Measurements from ENCODE around the gene CRABP2. TPM values are rescaled to one million over a fixed set of nuclear protein-coding genes. Genes with fewer than 3 reads are reported as not detected.

The CRABP2 gene
- polyA plus RNA-seq, 1 donor = 314 TPM

GRCh38 chr1:156741481-156741983 lies 36.1 kb upstream of the CRABP2 start:
- DNase-seq = no peak

DNA sequence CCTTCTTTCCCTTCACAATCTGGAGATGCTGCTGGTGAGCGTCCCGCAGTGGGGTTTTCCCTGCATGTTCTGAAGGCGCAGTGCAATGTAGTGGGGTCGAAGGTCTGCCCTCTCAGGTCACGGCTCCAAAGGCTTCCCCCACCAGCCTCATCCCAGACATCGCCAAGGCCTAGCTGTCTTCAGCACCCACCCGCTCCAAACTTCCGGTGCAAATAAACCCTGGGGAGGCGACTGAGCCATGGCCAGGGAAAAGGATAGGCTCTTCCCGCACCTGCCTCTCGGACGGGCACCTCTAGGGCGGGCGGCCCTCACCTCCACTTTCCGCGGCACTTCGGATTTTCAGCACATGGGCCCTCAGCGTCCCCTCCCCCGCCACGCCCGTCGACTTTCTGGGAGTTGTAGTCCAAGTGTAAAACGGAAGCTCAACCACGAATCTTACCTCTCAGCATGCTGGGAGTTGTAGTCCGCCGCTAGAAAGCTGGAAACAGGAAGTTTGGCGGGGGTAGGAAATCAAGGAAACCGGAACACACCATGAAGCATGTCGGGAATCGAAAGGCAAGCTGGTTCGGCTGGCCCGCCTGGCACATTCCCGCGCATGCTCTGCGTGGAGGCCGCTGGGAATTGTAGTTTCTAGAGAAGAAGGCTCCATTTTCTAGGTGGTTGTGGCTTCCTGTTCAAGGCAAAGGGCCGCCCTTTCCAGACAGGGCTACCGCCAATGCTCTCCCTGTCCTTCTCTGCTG lies 35.5 kb upstream of the CRABP2 start, which contains the start of gene MRPL24:
TSS of gene MRPL24 (minus strand) at position 348 of the 740 bp plus-strand sequence. CDS start 2,384 bp downstream, outside the sequence.
- DNase-seq = peak; percentile 97

DNA sequence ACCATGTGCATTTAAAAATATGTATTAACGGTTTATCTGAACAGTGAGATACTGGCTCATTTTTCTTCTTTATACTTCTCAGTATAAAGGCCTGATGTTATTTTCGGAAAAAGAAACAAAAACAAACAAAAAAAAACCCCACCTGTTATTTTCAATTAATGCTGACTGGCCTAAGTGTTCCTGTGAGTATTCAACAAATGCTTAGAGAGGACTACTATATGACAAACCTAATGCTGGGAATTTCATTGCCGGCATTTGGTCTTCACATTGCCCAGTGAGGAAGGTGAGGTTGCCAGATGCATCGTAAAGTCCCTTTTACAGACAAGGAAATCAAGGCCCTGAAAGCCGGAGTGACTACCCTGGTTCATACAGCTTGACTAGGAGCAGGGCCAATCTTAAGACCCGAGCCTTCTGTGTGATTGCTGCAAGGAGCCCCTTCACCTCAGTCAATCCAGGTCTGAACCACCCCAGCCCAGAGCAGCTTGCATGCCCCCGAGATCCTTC lies 34.9 kb upstream of the CRABP2 start:
- no peak for DNase-seq

DNA sequence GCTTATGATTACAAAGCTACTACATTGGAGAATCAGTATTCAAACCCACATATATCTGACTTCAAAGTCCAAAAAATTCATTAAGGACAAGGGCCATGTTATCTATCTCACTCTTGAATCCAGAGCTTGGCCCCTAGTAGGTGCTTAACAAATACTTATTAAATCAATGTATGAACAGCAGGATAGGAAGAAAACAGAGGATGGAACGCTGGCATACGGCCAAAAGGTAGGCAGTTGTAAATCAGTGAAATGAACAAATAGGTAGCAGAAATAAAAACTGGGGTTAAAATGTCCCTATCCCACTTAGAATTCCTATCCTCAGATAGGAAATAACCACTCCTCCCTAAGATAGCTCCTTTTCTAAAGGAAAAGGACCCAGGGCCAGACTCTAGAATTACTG lies 33.5 kb upstream of the CRABP2 start:
- no peak for DNase-seq

DNA sequence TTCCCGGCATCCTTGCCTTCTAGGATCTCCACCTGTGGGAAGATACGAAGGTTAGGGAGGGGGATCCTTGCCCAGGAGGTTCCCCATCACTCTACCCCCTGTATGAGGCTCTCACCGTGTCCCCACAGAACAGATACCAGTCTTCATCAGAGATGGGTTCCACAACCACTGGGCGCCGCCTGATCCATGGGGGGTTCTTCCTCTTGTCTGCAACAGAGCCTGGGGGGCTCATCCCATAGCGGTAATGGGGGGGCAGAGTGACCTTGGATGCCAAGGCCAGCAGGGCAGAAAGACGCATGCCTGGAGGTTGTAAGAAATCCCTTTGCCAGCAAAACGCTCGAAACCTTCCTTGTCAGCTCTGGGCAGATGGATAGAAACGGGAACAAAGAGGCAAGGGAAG lies 33.0 kb upstream of the CRABP2 start:
- DNase-seq = no peak

DNA sequence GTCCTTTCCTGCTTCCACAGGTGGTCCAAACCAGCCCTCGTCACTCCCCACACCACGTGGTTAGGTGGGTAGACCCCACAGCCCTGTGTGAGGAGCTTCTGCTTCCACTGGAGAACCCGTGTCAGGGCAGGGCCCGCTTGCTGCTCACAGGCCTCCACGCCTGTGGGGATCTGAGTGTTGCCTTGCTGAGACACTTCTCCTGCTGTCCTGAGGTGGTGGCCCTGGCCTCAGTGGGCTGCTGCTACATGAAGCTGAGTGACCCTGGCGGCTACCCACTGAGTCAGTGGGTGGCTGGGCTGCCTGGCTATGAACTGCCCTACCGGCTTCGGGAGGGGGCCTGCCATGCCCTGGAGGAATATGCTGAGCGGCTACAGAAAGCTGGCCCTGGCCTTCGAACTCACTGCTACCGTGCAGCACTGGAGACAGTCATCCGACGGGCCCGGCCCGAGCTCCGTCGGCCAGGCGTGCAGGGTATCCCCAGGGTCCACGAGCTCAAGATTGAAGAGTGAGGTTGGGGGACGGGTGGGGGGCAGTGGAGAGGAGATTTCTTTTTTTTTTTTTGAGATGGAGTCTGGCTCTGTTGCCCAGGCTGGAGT lies 28.7 kb upstream of the CRABP2 start:
- DNase-seq = no peak

DNA sequence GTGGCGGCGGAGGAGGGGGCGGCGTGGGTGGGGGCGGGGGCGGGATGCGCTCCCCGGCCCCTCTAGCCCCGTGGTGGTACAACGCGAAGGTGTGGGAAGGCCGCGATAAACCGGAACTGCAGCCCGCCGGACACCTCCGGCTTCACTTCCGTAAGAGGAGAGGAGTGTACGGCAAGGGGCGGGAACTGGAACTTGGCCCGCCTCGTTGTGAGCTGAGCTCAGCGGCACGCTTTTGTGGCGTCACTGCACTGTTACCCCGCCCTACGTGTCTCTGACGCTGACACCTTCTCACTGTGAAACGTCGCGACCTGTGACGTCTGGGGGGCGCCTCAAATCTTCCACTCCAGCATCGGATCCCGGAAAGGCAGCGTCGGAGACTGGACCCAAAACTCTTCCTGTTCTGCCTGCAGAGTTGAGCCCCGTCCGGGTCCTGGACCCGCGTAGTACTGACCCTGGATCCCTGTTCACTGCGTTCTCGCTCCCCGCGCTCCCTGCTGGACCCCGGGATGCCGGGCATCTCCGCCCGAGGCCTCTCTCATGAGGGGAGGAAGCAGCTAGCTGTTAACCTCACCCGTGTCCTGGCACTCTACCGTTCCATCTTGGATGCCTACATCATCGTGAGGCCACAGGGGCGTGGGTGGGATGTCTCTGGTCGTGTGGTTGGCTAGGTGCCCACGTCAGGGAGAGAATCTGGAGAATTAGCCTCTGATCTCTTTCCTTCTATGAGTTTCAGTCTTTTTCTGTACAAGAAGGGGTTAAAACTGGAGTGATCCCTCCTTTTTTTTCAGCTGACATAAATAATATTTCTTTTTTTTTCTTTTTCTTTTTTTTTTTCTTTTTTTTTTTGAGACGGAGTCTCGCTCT lies 23.4 kb upstream of the CRABP2 start, which contains the start of gene ISG20L2:
TSS of gene ISG20L2 (minus strand) at position 168 of the 864 bp plus-strand sequence. CDS start 1,114 bp downstream, outside the sequence.
- peak; percentile 98 for DNase-seq

DNA sequence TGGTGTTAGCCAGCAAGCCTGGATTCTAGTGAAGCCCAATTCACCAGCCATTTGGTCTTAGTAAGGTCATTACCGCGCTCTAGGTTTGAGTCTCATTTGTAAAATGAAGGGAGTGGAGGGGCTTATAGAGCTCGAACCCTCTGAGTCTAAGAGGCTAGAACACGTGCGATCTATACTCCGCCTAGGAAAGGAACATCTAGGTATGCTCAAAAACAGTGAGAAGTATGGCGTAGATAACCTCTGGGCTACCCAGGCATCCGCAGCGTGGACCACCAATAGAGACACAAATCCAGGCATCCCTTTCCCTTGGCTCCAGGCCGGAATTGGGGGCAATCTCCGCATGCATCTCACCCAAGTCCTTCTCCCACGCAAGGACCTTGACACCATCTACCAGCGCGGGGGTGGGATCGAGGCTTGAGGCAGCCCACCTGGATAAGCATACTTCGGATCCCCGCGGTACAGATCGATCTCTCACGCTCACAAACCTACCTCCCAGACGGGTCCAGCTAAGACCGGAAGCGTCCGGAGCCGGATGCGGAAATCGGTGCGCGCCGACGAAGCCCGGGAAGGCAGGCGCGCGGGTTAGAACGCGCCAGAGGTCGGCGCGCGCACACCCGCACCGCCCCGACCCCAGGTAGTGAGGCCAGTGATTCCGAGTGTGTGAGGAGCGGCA lies 22.7 kb upstream of the CRABP2 start, which contains the start of gene METTL25B:
TSS of gene METTL25B (plus strand) at position 544 of the 673 bp plus-strand sequence. CDS start 636 bp downstream, outside the sequence.
- peak; percentile 88 for DNase-seq

DNA sequence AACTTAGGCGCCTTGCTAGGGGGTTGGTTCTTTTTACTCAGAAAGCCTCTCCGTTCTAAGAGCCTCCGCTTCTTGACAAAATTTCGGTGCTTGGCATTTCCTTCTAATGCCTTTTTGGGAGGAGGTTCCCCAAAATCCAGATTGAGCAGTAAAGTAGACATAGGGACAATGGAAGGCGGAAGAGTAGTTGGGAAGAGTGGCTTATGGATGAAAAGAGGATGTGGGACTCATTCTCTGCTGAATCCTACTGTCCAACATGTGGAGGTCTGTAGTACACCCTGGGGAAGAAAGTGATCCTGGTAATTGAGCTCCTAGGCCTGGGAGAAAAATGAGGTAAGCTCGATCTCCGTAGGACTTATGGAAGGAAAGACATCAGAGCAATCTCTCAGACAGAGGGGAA lies 22.1 kb upstream of the CRABP2 start:
- DNase-seq = no peak

GRCh38 chr1:156726549-156727226 lies 21.3 kb upstream of the CRABP2 start:
- DNase-seq = no peak

GRCh38 chr1:156725683-156726280 lies 20.4 kb upstream of the CRABP2 start:
- DNase-seq = peak; percentile 91

DNA sequence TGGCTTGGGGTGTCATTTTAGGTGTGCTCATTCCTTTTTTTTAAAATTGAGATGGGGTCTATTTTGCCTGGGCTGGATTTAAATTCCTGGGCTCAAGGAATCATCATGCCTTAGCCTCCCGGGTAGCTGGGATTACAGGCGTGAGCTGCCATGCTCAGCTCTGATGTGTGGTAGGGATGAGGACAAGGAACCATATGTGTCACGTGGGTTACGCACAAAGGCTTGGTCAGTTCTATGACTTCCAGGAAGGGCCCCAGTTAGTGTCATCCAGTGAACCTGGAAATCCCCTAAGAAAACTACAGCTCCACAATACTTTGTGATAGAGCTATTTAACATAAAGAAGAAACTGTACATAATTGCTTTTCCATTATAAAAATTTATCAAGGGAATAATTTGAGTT lies 16.2 kb upstream of the CRABP2 start:
- DNase-seq = no peak

- DNase-seq = no peak
Measured at GRCh38 chr1:156721131-156721530, 15.7 kb upstream of the CRABP2 start.

GRCh38 chr1:156717351-156717750 lies 12.0 kb upstream of the CRABP2 start:
- no peak for DNase-seq

DNA sequence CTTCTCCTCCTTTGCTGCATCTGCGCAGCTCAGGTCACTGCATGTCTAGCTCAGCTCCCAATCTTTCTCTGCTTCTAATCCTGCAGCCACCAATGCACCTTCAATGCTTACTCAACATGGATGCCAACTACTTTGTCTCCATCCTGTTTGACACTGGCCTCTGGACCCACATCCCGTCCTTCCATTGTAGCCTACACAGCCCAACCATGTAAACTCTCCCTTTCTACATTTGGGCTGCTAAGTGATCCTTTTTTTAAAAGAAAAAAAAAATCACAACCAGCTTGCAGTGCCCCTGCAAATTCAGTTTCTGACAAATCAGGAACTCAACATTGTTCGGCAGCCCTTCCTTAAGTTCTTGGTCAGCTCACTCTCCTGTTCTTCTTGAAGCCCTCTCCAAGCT lies 9.4 kb upstream of the CRABP2 start:
- DNase-seq = no peak

DNA sequence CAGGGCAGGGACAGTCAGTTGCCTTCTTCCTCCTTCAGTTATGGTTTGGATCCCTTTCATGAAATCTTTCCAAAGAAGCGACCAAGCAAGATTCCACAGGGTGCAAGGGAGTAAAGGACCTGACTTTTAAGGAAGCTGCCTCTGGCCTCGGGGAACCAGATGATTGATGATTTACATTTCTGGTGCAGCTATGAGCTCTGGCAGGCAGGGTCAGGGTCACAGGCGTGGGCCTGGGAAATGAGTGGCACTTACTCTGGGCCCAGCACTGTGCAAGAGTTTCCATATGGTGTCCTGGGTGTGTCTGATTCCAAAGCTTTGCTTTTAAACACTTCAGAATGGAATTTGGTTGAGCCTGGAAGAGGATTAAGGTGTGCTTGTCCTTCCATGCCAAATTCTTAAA lies 7.2 kb upstream of the CRABP2 start:
- no peak for DNase-seq

DNA sequence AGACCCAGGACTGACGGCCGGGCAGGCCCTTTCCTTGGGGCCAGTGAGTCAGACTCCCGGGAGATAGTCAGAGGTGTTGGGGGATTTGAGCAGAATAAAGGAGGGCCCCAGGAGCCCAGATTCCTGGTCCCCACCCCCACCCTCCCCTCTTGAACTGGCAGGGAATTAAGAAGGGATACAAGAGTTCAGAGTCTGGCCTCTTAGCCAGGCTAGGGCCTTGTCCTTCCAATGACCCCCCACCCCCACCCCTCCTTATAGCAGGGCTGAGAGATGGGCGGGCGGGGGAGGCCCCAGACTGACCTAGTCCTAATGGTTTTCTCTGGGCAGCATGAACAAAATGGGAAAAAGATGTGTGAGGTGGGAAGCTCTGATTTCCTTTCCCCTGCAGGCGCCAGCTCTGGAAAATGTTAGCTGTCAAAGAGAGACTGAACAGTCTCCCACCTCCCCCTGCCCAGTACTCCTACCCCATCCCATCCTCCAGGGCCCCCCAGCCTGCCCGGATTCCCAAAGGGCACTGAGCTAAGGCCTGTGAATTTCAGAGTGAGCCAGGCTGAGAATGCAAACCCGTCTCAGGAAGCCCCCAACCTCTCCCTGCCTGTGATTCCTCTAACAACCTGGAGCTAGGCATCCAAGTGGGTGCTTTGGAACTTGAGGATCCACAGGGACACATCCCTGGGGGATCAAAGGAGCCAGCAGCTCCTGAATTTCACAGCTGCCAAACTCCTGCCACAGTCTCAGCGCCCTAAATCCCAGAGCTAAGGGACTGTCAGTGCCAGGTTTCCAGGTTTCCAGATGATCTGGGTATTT lies 5.8 kb upstream of the CRABP2 start:
- peak; percentile 64 for DNase-seq

GRCh38 chr1:156709757-156710489 lies 4.5 kb upstream of the CRABP2 start:
- peak; percentile 65 for DNase-seq

GRCh38 chr1:156709031-156709430 lies 3.6 kb upstream of the CRABP2 start:
- DNase-seq = no peak

Data from hindlimb muscle (tissue), 1 donor.